Measurements from ENCODE around the gene DOCK2. TPM values are rescaled to one million over a fixed set of nuclear protein-coding genes. Genes with fewer than 3 reads are reported as not detected.

Gene DOCK2
- total and polyA plus RNA-seq, 9 of the 15 experiments (the other 6 are each of a cell fraction or from before 2014, with no cell fraction given), result 4.5 to 42.6 (median 20.5) TPM

GRCh38 chr5:170076211-170076610 lies 439.1 kb downstream of the DOCK2 start:
- no peak for FAIRE-seq
- POLR2A ChIA-PET, result no interaction called here
- Histone ChIP-seq H4K20me1 (replicated peaks; ENCODE audit: control insufficient read depth, insufficient read depth, low read length) (no peaks in the 10 kb centered on the region), H3K9me1 (ENCODE audit: control insufficient read depth, insufficient read depth, low read length) (no peaks in the 10 kb centered on the region), H3K27me3 (ENCODE audit: control insufficient read depth in 2 of 2, insufficient read depth in 2 of 2, low read length in 2 of 2) (no peaks in the 10 kb centered on the region; a peak in 1 of 5 replicates), H3K4me3 (no peak overlapping the region), H3K9me3 (replicated peaks; ENCODE audit: control insufficient read depth, insufficient read depth, low read depth, low read length) (no peaks in the 10 kb centered on the region), H3K27ac (ENCODE audit: extremely low read depth, low read depth, low read length) (no peak overlapping the region), H3K4me2 (ENCODE audit: insufficient read depth, low read length) (no peak overlapping the region), H3K9ac (ENCODE audit: insufficient read depth in 1 of 2, low read depth in 2 of 2, low read length in 2 of 2) (no peak overlapping the region), H3K4me1 (replicated peaks in 1 of 2; ENCODE audit: control insufficient read depth in 2 of 2, insufficient read depth in 2 of 2, low read length in 2 of 2) (no peaks in the 10 kb centered on the region), H2AFZ (ENCODE audit: low read depth, low read length) (no peak overlapping the region), H3K79me2 (ENCODE audit: control insufficient read depth, insufficient read depth, low read length) (no peaks in the 10 kb centered on the region), H3K36me3 (ENCODE audit: control insufficient read depth, insufficient read depth, low read length) (no peaks in the 10 kb centered on the region)
- intact Hi-C loops (cut with micrococcal nuclease), result no loop called here
- no peak for DNase-seq (ENCODE audit: extremely low read depth in 1 of 4, low spot score in 3 of 4)
- WGBS (ENCODE audit: insufficient coverage, low coverage, missing lambda C conversion rate), result 15% methylated on average over 1 of the region's 1 CpG
- in situ Hi-C loops (cut with MboI), result no loop called here
- BruUV-seq (replicated peaks), result no TSS peak
- CTCF ChIA-PET (ENCODE audit: low intra/inter-chr PET ratio), result no interaction called here
- ATAC-seq, result no peak
- TF ChIP-seq CHD1 (IDR thresholded peaks at IDR 0.05; ENCODE audit: low read length) (no peak), E2F6 (IDR thresholded peaks at IDR 0.05; ENCODE audit: borderline replicate concordance in 1 of 2, extremely low read depth in 1 of 2, insufficient read depth in 1 of 2, insufficient read length in 1 of 2, low read depth in 1 of 2, low read length in 1 of 2, poor library complexity in 1 of 2, severe bottlenecking in 1 of 2) (no peak), CBX3 (IDR thresholded peaks at IDR 0.05; ENCODE audit: borderline replicate concordance in 1 of 2, low read length in 2 of 2) (no peak), XRCC3 (IDR thresholded peaks at IDR 0.05) (no peak), RBFOX2 (IDR thresholded peaks at IDR 0.05; ENCODE audit: low read depth, low read length) (no peak), ZNF23 (CRISPR knock-in tag; IDR thresholded peaks at IDR 0.05) (no peak), ZNF24 (IDR thresholded peaks at IDR 0.05) (no peak), ZBTB5 (IDR thresholded peaks at IDR 0.05) (no peak)
- TF ChIP-seq, protein P1, sequence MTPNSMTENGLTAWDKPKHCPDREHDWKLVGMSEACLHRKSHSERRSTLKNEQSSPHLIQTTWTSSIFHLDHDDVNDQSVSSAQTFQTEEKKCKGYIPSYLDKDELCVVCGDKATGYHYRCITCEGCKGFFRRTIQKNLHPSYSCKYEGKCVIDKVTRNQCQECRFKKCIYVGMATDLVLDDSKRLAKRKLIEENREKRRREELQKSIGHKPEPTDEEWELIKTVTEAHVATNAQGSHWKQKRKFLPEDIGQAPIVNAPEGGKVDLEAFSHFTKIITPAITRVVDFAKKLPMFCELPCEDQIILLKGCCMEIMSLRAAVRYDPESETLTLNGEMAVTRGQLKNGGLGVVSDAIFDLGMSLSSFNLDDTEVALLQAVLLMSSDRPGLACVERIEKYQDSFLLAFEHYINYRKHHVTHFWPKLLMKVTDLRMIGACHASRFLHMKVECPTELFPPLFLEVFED (CRISPR knock-in tag; conservative IDR thresholded peaks at IDR 0.05), result no peak
- TF ChIP-seq, protein P2, sequence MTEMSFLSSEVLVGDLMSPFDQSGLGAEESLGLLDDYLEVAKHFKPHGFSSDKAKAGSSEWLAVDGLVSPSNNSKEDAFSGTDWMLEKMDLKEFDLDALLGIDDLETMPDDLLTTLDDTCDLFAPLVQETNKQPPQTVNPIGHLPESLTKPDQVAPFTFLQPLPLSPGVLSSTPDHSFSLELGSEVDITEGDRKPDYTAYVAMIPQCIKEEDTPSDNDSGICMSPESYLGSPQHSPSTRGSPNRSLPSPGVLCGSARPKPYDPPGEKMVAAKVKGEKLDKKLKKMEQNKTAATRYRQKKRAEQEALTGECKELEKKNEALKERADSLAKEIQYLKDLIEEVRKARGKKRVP (CRISPR knock-in tag; IDR thresholded peaks at IDR 0.05), result no peak
- TF ChIP-seq, protein P3, sequence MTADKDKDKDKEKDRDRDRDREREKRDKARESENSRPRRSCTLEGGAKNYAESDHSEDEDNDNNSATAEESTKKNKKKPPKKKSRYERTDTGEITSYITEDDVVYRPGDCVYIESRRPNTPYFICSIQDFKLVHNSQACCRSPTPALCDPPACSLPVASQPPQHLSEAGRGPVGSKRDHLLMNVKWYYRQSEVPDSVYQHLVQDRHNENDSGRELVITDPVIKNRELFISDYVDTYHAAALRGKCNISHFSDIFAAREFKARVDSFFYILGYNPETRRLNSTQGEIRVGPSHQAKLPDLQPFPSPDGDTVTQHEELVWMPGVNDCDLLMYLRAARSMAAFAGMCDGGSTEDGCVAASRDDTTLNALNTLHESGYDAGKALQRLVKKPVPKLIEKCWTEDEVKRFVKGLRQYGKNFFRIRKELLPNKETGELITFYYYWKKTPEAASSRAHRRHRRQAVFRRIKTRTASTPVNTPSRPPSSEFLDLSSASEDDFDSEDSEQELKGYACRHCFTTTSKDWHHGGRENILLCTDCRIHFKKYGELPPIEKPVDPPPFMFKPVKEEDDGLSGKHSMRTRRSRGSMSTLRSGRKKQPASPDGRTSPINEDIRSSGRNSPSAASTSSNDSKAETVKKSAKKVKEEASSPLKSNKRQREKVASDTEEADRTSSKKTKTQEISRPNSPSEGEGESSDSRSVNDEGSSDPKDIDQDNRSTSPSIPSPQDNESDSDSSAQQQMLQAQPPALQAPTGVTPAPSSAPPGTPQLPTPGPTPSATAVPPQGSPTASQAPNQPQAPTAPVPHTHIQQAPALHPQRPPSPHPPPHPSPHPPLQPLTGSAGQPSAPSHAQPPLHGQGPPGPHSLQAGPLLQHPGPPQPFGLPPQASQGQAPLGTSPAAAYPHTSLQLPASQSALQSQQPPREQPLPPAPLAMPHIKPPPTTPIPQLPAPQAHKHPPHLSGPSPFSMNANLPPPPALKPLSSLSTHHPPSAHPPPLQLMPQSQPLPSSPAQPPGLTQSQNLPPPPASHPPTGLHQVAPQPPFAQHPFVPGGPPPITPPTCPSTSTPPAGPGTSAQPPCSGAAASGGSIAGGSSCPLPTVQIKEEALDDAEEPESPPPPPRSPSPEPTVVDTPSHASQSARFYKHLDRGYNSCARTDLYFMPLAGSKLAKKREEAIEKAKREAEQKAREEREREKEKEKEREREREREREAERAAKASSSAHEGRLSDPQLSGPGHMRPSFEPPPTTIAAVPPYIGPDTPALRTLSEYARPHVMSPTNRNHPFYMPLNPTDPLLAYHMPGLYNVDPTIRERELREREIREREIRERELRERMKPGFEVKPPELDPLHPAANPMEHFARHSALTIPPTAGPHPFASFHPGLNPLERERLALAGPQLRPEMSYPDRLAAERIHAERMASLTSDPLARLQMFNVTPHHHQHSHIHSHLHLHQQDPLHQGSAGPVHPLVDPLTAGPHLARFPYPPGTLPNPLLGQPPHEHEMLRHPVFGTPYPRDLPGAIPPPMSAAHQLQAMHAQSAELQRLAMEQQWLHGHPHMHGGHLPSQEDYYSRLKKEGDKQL (CRISPR knock-in tag; IDR thresholded peaks at IDR 0.05; ENCODE audit: borderline replicate concordance), result no peak

All from K562 (cell line).